HepG2 (cell line): Measurements from ENCODE around the gene CCDC83.

Experiments
- CTCF ChIP-seq: sonication (generic); formaldehyde crosslinking; IDR thresholded peaks from 2 replicates; pipeline ENCODE4 v1.5.0; 2020; ENCODE audit warnings: mild to moderate bottlenecking, missing genetic modification reagents, moderate library complexity
- DRAP1 ChIP-seq: IDR thresholded peaks from 2 replicates; pipeline ENCODE4 v1.6.1; 2016; ENCODE audit warnings: missing genetic modification reagents, missing compliant biosample characterization
- FOXK2 ChIP-seq: fragments of 450-650 bp; IDR thresholded peaks from 2 replicates; pipeline ENCODE4 v1.6.1; 2016
- POLR2AphosphoS5 ChIP-seq: IDR thresholded peaks from 2 replicates; pipeline ENCODE4 v1.6.1; 2012; ENCODE audit warnings: low read depth, low read length
- PRPF4 ChIP-seq: fragments of 200-400 bp; formaldehyde crosslinking; IDR thresholded peaks from 2 replicates; pipeline ENCODE4 v1.6.1; 2016; ENCODE audit warnings: low read length, low read depth; ENCODE audit not compliant: poor library complexity, severe bottlenecking
- TAF15 ChIP-seq: fragments of 200-400 bp; formaldehyde crosslinking; IDR thresholded peaks from one replicate; pipeline ENCODE4 v1.6.1; 2018; ENCODE audit warnings: mild to moderate bottlenecking, low read depth, low read length; ENCODE audit not compliant: poor library complexity, severe bottlenecking
- ZKSCAN5 ChIP-seq: sonication (generic); formaldehyde crosslinking; IDR thresholded peaks from 2 replicates; pipeline ENCODE4 v1.5.1; 2020; ENCODE audit warnings: mild to moderate bottlenecking, missing genetic modification reagents
- ZNF317 ChIP-seq: sonication (generic); formaldehyde crosslinking; IDR thresholded peaks from 2 replicates; pipeline ENCODE4 v1.5.0; 2020; ENCODE audit warnings: mild to moderate bottlenecking, missing genetic modification reagents

- TF ChIP-seq POLR2AphosphoS5 (no peak), ZKSCAN5 (CRISPR knock-in tag) (no peak), ZNF317 (CRISPR knock-in tag) (no peak), TAF15 (no peak), FOXK2 (no peak), PRPF4 (no peak), CTCF (CRISPR knock-in tag) (no peak), DRAP1 (no peak)
Observed at GRCh38 chr11:85819441-85819840, 35.7 kb upstream of the CCDC83 start.
